Keratinocyte (primary cell): ENCODE data around the gene MEGF10. TPM values are rescaled to one million over a fixed set of nuclear protein-coding genes. Genes with fewer than 3 reads are reported as not detected.

ENCODE experiments used
- DNase-seq: peaks from one replicate; pipeline ENCODE4 v3.0.0-alpha.2; 2011; ENCODE audit warnings: low read depth, missing footprints, low spot score
- FAIRE-seq: peaks from 2 replicates; lab custom pipeline; 2011; peaks lifted over from hg19 to GRCh38; lab: Jason Lieb, UNC
- H2AFZ ChIP-seq: 2 replicates; pipeline ENCODE4 v1.6.0; 2012; ENCODE audit warnings: low read length, control low read depth, inconsistent platforms; ENCODE audit not compliant: control insufficient read depth
- H3K27ac ChIP-seq: 2 replicates; pipeline ENCODE4 v1.5.1; 2011; ENCODE audit warnings: low read length; ENCODE audit not compliant: control insufficient read depth, insufficient read depth
- H3K27me3 ChIP-seq: 3 replicates; pipeline ENCODE4 v1.6.0; 2011; ENCODE audit warnings: low read length; ENCODE audit not compliant: control insufficient read depth, insufficient read depth; ENCODE audit errors: extremely low read depth
- H3K36me3 ChIP-seq, 2 experiments: 2 replicates in 1 of 2; 3 replicates in 1 of 2; pipeline ENCODE4 v1.5.1; 2011; ENCODE audit warnings: low read length in 2 of 2, mild to moderate bottlenecking in 1 of 2; ENCODE audit not compliant: control insufficient read depth in 2 of 2, insufficient read depth in 2 of 2; ENCODE audit errors: extremely low read depth in 1 of 2
- H3K4me1 ChIP-seq: 3 replicates; pipeline ENCODE4 v1.5.1; 2011; ENCODE audit warnings: low read length; ENCODE audit not compliant: control insufficient read depth, insufficient read depth; ENCODE audit errors: extremely low read depth
- H3K4me2 ChIP-seq: 3 replicates; pipeline ENCODE4 v1.6.0; 2011; ENCODE audit warnings: low read depth, low read length; ENCODE audit not compliant: control insufficient read depth, insufficient read depth; ENCODE audit errors: extremely low read depth
- H3K4me3 ChIP-seq, 3 experiments: fragments of 200-600 bp in 1 of 3; sonication (generic) in 1 of 3; 2 replicates in 2 of 3; 3 replicates in 1 of 3; pipeline ENCODE4 v1.5.1; 2011 to 2016; ENCODE audit warnings: low read length in 3 of 3, mild to moderate bottlenecking in 3 of 3, control low read depth in 2 of 3, inconsistent platforms in 1 of 3, low read depth in 1 of 3, mixed read lengths in 1 of 3, mixed run types in 1 of 3, moderate library complexity in 1 of 3; ENCODE audit not compliant: control insufficient read depth in 2 of 3, insufficient read depth in 2 of 3; ENCODE audit errors: extremely low read depth in 1 of 3
- H3K79me2 ChIP-seq: 2 replicates; pipeline ENCODE4 v1.6.0; 2012; ENCODE audit warnings: low read length; ENCODE audit not compliant: control insufficient read depth, insufficient read depth
- H3K9ac ChIP-seq: 3 replicates; pipeline ENCODE4 v1.6.0; 2011; ENCODE audit warnings: low read length; ENCODE audit not compliant: control insufficient read depth, insufficient read depth; ENCODE audit errors: extremely low read depth
- H3K9me1 ChIP-seq: 3 replicates; pipeline ENCODE4 v1.6.0; 2011; ENCODE audit warnings: low read length; ENCODE audit not compliant: control insufficient read depth, insufficient read depth; ENCODE audit errors: extremely low read depth
- H3K9me3 ChIP-seq: 2 replicates; pipeline ENCODE4 v1.5.1; 2012; ENCODE audit warnings: low read depth, low read length; ENCODE audit not compliant: control insufficient read depth
- H4K20me1 ChIP-seq: 3 replicates; pipeline ENCODE4 v1.6.0; 2011; ENCODE audit warnings: low read length; ENCODE audit not compliant: control insufficient read depth, insufficient read depth; ENCODE audit errors: extremely low read depth
- CTCF ChIP-seq, 3 experiments: IDR thresholded peaks in 1 of 3; conservative IDR thresholded peaks in 1 of 3; optimal IDR thresholded peaks in 1 of 3; 2 replicates in 2 of 3; 3 replicates in 1 of 3; pipeline versions ENCODE3 to v1.5.1; 2011; ENCODE audit warnings: low read length in 3 of 3, mild to moderate bottlenecking in 3 of 3, moderate library complexity in 2 of 3, control low read depth in 1 of 3, inconsistent platforms in 1 of 3; ENCODE audit not compliant: insufficient read depth in 2 of 3; ENCODE audit errors: extremely low read depth in 1 of 3
- EZH2 ChIP-seq: IDR thresholded peaks from one replicate; pipeline ENCODE4 v1.6.1; 2012; ENCODE audit warnings: inconsistent platforms, mild to moderate bottlenecking, low read length, moderate library complexity
- dilution Hi-C: fragments of 300-500 bp; cut with MboI; formaldehyde crosslinking; loops from one replicate; pipeline ENCODE4 v1.7.0; 2020; ENCODE audit warnings: low sequenced_read_pairs; ENCODE audit not compliant: extremely low pct_ligation_motif_present
- polyA plus RNA-seq, 5 experiments: library from polyadenylated mRNA; depleted of rRNA in 3 of 5; stranded (reverse) in 3 of 5; stranded (forward) in 1 of 5; unstranded in 1 of 5; fragments of >200 nt; gene quantifications; 1 replicate in 1 of 5; 2 replicates in 3 of 5; 3 replicates in 1 of 5; pipeline versions ENCODE4 v1.2.1 to v1.2.3, GENCODE V29; 2011 to 2012; ENCODE audit warnings: missing spikeins in 2 of 5, low read depth in 1 of 5, low replicate concordance in 1 of 5

Gene MEGF10
- polyA plus RNA-seq, 1 donor (not counting 4 experiments of a cell fraction or from before 2014, with no cell fraction given) = not detected

DNA sequence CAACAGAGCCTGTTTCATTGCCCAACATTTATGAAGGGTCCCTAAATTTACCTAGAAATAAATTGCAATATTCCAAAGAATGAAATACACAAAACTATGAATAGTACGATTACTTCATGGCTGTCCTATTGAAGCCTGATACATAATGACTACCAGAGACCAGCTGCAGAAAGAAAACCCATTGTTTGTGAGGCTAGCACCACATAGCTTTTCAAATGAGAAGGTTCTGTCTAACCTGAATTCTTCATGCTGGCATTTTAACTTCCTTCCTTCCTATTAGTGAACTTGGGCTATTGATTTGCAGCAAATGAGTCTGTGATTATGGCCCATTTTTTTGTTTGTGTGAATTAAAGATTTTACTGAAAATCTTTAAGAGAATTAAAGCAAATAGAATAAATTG is 47.3 kb downstream of the MEGF10 start:
- Histone ChIP-seq H3K27me3 (no peaks in the 10 kb centered on the region), H3K27ac (no peak overlapping the region), H3K4me3 (no peak overlapping the region), H3K36me3 (no peaks in the 10 kb centered on the region), H2AFZ (no peak overlapping the region), H3K9me3 (no peaks in the 10 kb centered on the region), H3K4me1 (no peaks in the 10 kb centered on the region), H4K20me1 (no peaks in the 10 kb centered on the region), H3K9ac (no peak overlapping the region), H3K4me2 (no peak overlapping the region), H3K79me2 (no peaks in the 10 kb centered on the region), H3K9me1 (no peaks in the 10 kb centered on the region)
- DNase-seq (no peak), FAIRE-seq (no peak)
- dilution Hi-C loops = no loop called here
- TF ChIP-seq EZH2 = no peak
- TF ChIP-seq CTCF (optimal IDR thresholded peaks at IDR 0.05 in 1 of 3, IDR thresholded peaks at IDR 0.05 in 1 of 3, conservative IDR thresholded peaks at IDR 0.05 in 1 of 3; ENCODE audit: extremely low read depth in 1 of 3, insufficient read depth in 2 of 3, low read length in 3 of 3) = no peak

DNA sequence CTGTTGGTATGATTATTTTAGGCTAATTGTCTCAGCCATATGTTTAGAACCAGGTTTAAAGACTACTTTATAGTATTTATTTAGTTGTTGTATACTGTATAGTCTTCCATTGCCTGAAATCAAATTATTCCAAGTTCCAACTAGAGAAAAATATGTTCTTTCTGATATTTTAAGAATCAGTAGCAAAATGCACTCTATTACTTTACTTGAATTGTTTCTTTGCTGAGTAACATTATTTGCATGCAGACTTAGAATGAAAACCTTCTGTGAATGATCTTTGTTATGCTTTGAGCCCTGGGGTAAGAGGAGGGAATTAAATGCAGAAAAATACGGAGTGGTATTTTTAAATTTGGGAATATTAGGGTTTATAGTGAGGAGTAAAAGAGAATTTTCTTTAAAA is 47.9 kb downstream of the MEGF10 start:
- Histone ChIP-seq H3K9me1 (no peaks in the 10 kb centered on the region), H3K4me1 (no peaks in the 10 kb centered on the region), H3K4me3 (no peak overlapping the region), H2AFZ (no peak overlapping the region), H3K36me3 (no peaks in the 10 kb centered on the region), H3K27me3 (no peaks in the 10 kb centered on the region), H4K20me1 (no peaks in the 10 kb centered on the region), H3K9ac (no peak overlapping the region), H3K27ac (no peak overlapping the region), H3K4me2 (no peak overlapping the region), H3K79me2 (no peaks in the 10 kb centered on the region), H3K9me3 (no peaks in the 10 kb centered on the region)
- no peak for FAIRE-seq
- dilution Hi-C loops = no loop called here
- DNase-seq = no peak
- TF ChIP-seq CTCF (optimal IDR thresholded peaks at IDR 0.05 in 1 of 3, IDR thresholded peaks at IDR 0.05 in 1 of 3, conservative IDR thresholded peaks at IDR 0.05 in 1 of 3; ENCODE audit: extremely low read depth in 1 of 3, insufficient read depth in 2 of 3, low read length in 3 of 3) (no peak), EZH2 (no peak)
